Right lobe of liver (tissue), 4 donors: ENCODE results near the gene MRGPRX2.

ENCODE experiments used
- CTCF ChIP-seq, 4 donors: fragments of 200-600 bp in 3 of 4; fragments of 450-650 bp in 1 of 4; IDR thresholded peaks; one replicate each; pipeline versions ENCODE4 v1.5.1 to v1.8.0; 2016 to 2022; ENCODE audit warnings: antibody characterized with exemption in 4 of 4, mild to moderate bottlenecking in 2 of 4
- POLR2A ChIP-seq: fragments of 450-650 bp; IDR thresholded peaks from one replicate; pipeline ENCODE4 v1.6.1; 2017; ENCODE audit warnings: antibody characterized with exemption, mild to moderate bottlenecking
- donor health status: DM: no; HTN: no; CAD: no.
- donor health status: DM: no; HTN: no; CAD: no.
- donor health status: DM: no; HTN: yes; CAD: no.

- TF ChIP-seq CTCF (IDR thresholded peaks at IDR 0.05) (no peak), POLR2A (no peak)
Measured at GRCh38 chr11:19055905-19056304, 4.6 kb downstream of the MRGPRX2 start.
